ENCODE results near the gene LRRC15.

DNA sequence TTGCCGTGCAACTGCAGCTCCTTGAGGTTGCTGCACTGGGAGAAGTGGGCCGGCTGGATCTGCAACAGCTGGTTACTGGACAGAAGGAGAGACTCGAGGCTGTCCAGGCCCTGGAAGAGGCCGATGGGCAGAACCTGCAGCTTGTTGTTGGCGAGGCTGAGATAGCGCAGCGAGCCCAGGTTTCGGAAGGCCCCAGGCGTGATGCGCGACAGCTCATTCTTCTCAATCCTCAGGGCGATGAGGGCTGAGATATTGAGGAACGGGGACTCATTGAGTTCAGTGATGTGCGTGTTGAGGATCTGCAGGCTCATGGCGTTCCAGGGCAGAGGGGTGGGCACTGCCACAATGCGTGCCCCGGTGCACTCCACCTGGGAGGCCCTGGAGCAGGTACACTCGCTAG lies 9.0 kb downstream of the LRRC15 start:
- no peak for TF ChIP-seq FOXM1 (IDR thresholded peaks at IDR 0.05; ENCODE audit: borderline replicate concordance)
- no peak for TF ChIP-seq BHLHE40 (IDR thresholded peaks at IDR 0.05; ENCODE audit: borderline replicate concordance)

Data from HEK293T (cell line).